HG03135 (cell line): ENCODE data around the gene IFT25.
"Not testable (repeated sequence)": the region's sequence is repeated elsewhere in the genome, so short reads cannot be mapped to it uniquely, and the experiment has no call there.

ENCODE experiments used
- ATAC-seq: cut with Tn5 transposase; IDR thresholded peaks from one replicate; pipeline ENCODE4 v1.9.1; 2021; ENCODE audit warnings: mild to moderate bottlenecking, moderate library complexity; ENCODE audit not compliant: unreplicated experiment

IFT25 gene

GRCh38 chr1:53945433-53946251, at the start of gene IFT25:
TSS of gene IFT25 (minus strand) at chr1:53945699. CDS start at chr1:53940082, 5,617 bp downstream.
- peak; percentile 66 for ATAC-seq

- not testable (repeated sequence) for ATAC-seq
Observed at GRCh38 chr1:53994516-53994915, 49.0 kb upstream of the IFT25 start.

- ATAC-seq, result no peak
Observed at GRCh38 chr1:53992085-53992874, 46.8 kb upstream of the IFT25 start.

- no peak for ATAC-seq
Observed at GRCh38 chr1:53987880-53988279, 42.4 kb upstream of the IFT25 start.

GRCh38 chr1:53986458-53986857, 41.0 kb upstream of the IFT25 start:
- ATAC-seq, result no peak

DNA sequence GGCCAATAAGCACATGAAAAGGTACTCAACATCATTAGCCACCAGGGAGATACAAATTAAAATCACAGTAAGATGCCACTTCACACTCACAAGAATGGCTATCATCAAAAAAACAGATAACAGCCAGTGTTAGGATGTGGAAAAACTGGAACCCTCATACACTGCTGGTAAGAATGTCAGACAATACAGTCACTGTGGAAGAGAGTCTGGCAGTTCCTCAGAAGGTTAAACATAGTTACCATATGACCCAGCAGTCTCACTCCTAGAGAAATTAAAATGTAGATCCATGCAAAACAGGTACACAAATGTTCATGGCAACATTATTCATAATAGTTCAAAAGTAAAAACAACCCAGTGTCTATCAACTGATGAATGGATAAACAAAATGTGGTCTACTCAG, 39.2 kb upstream of the IFT25 start:
- no peak for ATAC-seq

DNA sequence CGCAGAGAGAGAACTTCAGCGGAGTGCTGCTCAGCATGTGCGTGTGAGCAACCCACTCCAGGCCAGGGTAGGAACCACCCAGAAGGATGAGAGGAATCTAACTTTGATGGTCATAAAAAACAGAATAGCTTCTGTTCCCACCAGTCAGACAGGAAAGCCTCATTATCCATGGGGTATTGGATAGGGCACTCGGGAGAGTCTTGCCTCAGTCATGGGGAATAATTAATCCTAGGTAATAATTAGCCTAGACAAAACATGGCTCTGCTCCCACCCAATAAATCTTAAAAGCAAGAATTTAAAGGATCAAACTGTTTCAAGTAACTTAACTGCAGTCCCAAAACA, 37.2 kb upstream of the IFT25 start:
- no peak for ATAC-seq

- no peak for ATAC-seq
Observed at GRCh38 chr1:53982034-53982762, 36.7 kb upstream of the IFT25 start.

GRCh38 chr1:53981220-53981619, 35.7 kb upstream of the IFT25 start:
- no peak for ATAC-seq

- no peak for ATAC-seq
Observed at GRCh38 chr1:53979712-53980450, 34.4 kb upstream of the IFT25 start.

- ATAC-seq, result no peak
Observed at GRCh38 chr1:53975861-53976260, 30.4 kb upstream of the IFT25 start.

DNA sequence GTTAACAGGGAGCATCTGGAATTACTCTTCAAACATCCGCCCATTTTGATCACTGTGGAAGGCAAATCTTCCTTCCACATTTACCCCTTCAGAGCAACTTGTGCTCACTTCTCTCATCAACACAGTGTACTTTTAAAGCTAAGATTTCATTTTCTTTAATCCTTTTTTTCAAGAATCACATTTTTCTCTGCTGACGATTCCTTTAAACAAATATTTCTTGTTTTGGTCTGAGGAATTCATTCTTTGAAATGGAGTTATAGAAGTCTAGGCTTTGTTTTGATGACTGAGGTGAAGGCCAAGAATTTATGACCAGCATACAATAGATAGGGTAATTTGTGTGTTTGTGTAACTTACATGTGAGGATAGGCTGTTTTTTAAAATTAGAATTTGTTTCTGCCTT, 26.2 kb upstream of the IFT25 start:
- ATAC-seq, result no peak

DNA sequence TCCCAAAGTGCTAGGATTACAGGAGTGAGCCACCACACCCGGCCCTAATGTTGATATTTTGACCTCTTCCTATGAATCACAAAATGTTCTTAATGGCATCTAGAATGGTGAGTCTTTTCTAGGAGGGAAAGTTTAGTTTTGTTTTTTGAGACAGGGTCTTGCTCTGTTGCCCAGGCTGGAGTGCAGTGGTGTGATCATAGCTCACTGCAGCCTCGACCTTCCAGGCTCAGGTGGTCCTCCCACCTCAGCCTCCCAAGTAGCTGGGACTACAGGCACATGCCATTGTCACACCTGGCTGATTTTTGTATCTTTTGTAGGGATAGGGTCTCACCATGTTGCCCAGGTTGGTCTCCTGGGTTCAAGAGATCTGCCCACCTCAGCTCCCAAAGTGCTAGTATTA, 23.8 kb upstream of the IFT25 start:
- not testable (repeated sequence) for ATAC-seq

GRCh38 chr1:53968125-53968513, 22.6 kb upstream of the IFT25 start:
- ATAC-seq, result no peak

DNA sequence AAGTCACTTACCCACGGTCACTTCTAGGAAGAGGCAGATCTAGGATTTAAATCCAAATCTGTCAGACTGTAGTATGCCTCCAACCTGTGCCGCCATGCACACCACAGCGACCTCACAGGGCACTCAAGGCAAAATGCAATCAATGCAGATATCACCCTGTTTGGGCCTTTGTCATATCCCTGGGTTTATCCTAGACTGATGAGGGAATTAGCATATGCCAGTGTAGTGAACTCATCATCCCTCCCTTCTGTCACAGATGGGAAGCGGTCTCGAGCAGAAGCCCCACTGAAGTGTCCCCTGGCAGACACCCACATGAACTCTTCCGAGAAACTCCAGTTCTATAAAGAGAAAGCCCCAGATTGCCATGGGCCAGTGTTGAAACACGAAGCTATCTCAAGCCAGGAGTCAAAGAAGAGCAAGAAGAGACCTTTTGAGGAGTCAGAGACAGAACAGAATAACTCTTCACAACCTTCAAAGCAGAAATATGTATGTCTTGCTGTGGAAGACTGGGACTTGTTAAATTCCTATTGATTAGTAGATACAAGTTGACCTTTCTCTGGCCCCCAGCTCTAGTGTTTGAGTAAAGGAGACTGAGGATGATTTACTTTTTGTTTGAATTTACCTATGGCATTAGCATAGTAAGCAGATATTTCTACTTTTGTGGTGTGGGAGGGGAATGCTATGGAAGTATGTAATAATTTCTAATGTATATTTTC, 22.1 kb upstream of the IFT25 start:
- ATAC-seq, result no peak

DNA sequence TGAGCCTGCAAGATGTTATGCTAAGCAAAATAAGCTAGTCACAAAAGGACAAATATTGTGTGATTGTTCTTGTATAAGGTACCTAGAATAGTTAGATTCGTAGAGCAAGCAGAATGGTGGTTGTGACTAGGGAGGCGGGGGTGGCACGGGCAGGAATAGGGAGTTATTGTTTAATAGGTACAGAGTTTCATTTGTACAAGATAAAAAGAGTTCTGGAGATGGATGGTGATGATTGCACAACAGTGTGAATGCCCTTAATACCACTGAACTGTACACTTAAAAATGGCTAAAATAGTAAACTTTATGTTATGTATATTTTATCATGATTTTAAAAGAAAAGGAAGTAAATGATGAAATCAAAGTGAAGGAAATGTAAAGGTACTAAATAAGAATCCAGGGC, 21.3 kb upstream of the IFT25 start:
- ATAC-seq, result no peak

- no peak for ATAC-seq
Observed at GRCh38 chr1:53964109-53964508, 18.6 kb upstream of the IFT25 start.

DNA sequence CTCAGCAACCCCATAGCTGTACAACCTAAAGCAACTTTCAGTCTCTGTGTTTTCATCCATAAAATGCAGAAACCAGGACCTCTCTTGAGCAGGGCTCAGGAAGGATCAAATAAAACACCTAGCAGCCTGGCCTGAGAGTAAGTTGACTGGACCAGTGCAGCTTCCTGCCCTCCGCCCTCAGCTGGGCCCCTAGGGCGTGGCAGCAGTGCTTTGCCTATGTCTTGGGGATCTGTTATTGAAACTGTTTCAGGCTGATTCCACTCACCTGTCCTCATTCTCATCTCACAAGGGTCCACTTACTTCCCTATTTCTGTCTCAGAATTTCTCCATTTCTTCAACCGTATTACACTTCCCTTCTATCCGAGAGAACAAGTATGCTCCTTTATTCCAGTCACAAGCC, 18.0 kb upstream of the IFT25 start:
- no peak for ATAC-seq

DNA sequence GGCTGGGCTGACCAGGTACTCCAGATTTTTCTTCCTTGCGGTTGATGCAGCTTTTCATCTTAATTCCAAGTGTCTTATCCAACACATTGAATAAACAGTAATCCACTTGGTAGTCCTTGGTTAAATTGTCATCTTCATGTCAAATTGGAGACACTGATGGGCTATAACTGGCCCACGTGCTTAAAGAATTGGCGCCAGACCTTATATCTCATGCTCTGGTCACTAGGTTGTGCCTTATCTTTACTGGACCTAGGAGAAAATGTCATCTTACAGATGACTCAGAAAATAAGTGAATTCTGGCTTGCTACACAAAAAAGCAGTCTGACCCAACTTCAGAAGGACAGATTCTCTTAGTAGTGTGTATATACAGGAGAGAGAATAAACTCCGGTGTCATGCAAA, 16.9 kb upstream of the IFT25 start:
- ATAC-seq, result no peak

DNA sequence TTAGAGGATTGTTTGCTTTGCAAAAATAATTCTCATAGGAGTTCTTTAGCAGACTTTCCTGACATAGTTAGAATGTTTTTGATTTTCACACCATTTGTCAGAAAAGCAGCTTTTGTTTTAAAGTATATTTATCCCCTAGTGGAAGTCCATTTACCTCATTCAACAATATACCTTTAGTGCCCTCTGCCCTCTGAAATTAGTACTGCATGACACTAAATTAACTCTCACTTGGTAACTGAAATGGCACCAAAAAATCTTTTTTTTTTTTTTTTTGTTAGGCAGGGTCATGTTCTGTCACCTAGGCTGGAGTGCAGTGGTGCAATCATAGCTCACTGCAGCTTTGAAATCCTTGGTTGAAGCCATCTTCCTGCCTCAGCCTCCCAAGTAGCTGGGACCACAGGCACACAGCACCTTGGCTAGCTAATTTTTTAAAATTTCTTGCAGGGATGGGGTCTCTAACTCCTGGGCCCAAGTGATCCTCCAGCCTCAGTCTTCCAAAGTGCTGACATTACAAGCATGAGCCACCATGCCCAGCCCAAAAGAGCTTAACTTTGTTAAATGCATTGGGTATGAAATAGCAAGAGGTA, 14.3 kb upstream of the IFT25 start:
- no peak for ATAC-seq
